GM20000 (cell line): Measurements from ENCODE around the gene IL13.

Experiments used
- DNase-seq: peaks from one replicate; pipeline ENCODE4 v3.0.0; 2012; ENCODE audit warnings: low spot score
- TF ChIP-seq, protein P1 (sequence below): IDR thresholded peaks from 2 replicates; pipeline ENCODE4 v1.5.1; 2012; ENCODE audit warnings: mild to moderate bottlenecking, control low read depth; ENCODE audit errors: extremely low read depth, missing control alignments

IL13 gene

DNA sequence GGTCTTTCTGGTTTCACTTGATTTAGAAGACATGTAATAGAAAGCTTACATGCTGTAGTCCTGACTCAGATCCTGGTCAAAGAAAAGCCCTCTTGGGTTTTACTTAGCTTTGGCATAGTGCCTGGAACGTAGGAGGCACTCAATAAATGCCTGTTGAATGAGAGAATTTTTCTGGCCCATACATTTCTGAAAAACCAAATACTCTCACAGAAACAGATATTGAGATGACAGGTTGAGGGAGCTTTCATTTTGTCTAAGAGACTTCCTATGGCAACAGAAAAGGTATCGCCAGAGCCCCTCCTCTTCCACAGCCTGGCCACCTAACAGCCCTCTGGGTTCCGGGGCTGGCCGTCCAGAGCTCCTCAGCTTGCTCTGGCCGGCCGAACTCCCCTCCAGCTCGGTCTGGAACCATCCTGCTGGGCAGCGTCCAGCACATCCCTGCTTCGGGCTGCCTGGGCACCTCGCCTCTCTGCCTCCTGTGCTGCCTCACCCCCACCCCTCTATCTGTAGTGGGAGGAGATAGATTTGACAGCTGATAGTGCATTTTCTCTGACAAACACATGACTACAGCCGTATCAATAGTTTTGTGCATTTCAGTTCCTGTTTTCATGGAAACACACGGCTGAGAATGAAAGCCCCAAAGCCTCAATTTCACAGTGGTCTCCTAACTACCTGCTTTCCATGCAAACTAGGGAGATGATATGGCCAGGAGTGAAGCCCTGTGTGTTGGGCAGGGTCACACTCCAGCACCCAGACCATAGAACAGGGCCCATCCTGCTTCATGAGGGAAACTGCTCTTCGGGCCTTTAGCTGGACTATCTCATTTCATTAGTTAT is 16.9 kb downstream of the IL13 start:
- TF ChIP-seq, protein P1, sequence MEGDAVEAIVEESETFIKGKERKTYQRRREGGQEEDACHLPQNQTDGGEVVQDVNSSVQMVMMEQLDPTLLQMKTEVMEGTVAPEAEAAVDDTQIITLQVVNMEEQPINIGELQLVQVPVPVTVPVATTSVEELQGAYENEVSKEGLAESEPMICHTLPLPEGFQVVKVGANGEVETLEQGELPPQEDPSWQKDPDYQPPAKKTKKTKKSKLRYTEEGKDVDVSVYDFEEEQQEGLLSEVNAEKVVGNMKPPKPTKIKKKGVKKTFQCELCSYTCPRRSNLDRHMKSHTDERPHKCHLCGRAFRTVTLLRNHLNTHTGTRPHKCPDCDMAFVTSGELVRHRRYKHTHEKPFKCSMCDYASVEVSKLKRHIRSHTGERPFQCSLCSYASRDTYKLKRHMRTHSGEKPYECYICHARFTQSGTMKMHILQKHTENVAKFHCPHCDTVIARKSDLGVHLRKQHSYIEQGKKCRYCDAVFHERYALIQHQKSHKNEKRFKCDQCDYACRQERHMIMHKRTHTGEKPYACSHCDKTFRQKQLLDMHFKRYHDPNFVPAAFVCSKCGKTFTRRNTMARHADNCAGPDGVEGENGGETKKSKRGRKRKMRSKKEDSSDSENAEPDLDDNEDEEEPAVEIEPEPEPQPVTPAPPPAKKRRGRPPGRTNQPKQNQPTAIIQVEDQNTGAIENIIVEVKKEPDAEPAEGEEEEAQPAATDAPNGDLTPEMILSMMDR, result no peak
- DNase-seq, result peak; percentile 79

- no peak for DNase-seq
- TF ChIP-seq, protein P1, result no peak
These were observed 18.1 kb downstream of the IL13 start for GRCh38 chr5:132675936-132676689.

GRCh38 chr5:132677191-132677590 is 19.2 kb downstream of the IL13 start:
- TF ChIP-seq, protein P1, result no peak
- no peak for DNase-seq

- DNase-seq, result no peak
- TF ChIP-seq, protein P1, result no peak
These were observed 19.9 kb downstream of the IL13 start for GRCh38 chr5:132677682-132678400.

DNA sequence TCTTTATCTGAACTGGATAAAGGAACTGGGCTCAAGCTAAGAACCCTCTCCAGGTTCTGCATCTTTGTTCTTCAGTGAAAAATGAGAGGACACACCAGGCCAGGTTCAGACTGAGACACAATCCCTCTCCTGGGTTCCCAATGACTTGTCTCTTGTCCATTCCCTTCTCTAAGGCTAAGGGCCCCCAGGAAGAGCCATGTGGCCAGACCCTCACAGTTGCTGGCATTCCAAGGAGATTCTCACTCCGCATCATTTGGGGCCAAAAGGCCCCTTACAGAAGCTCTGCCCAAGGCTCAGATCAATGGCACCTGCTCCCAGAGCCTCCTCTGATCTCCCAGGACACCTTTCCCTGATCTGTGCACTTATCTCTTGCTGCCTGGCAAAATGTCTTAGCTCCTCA is 20.8 kb downstream of the IL13 start:
- DNase-seq, result peak; percentile 0
- TF ChIP-seq, protein P1, result no peak

- DNase-seq, result peak; percentile 0
- TF ChIP-seq, protein P1, result no peak
These were observed 21.2 kb downstream of the IL13 start for GRCh38 chr5:132679166-132679565.
